PC-9 (cell line): ENCODE results near the gene GPATCH4. TPM values are rescaled to one million over a fixed set of nuclear protein-coding genes. Genes with fewer than 3 reads are reported as not detected.

ENCODE experiments used
- BruUV-seq: library from RNA; stranded (reverse); fragments of 400-500 nt; replicated peaks from 2 replicates; lab custom pipeline; 2021; lab: Mats Ljungman, UMichigan
- CTCF ChIA-PET: fragments of 300-600 bp; sonication (Branson Sonifier 250); formaldehyde crosslinking; loops from one replicate; lab custom pipeline; 2022; ENCODE audit warnings: antibody characterized with exemption; lab: Charles Lee
- POLR2A ChIA-PET: fragments of 300-600 bp; sonication (Branson Sonifier 250); formaldehyde crosslinking; loops from one replicate; lab custom pipeline; 2022; ENCODE audit warnings: antibody characterized with exemption; ENCODE audit not compliant: unreplicated experiment; lab: Charles Lee
- DNase-seq, 2 experiments: peaks; one replicate each; pipeline versions ENCODE4 v3.0.0 to v3.0.0-alpha.2; 2015 to 2022; ENCODE audit warnings: mixed read lengths in 1 of 2
- H2AFZ ChIP-seq: fragments of 200-600 bp; sonication (generic); 2 replicates; pipeline ENCODE4 v1.8.1; 2017; ENCODE audit warnings: antibody characterized with exemption
- H3F3A ChIP-seq: fragments of 200-600 bp; sonication (generic); 2 replicates; pipeline ENCODE4 v1.8.1; 2017; ENCODE audit warnings: antibody characterized with exemption, mild to moderate bottlenecking, low read depth; ENCODE audit not compliant: insufficient read depth
- H3K27ac ChIP-seq: fragments of 200-600 bp; sonication (generic); 2 replicates; pipeline ENCODE4 v1.6.1; 2016; ENCODE audit warnings: mixed run types
- H3K27me3 ChIP-seq: fragments of 200-600 bp; sonication (generic); 2 replicates; pipeline ENCODE4 v1.6.1; 2016; ENCODE audit warnings: low read depth, mixed run types; ENCODE audit not compliant: insufficient read depth
- H3K36me3 ChIP-seq: fragments of 200-600 bp; sonication (generic); 2 replicates; pipeline ENCODE4 v1.6.1; 2016; ENCODE audit warnings: low read depth, mixed run types
- H3K4me1 ChIP-seq: fragments of 200-600 bp; sonication (generic); replicated peaks from 2 replicates; pipeline ENCODE4 v1.6.1; 2016; ENCODE audit warnings: mixed run types; ENCODE audit not compliant: insufficient read depth
- H3K4me2 ChIP-seq: fragments of 200-600 bp; sonication (generic); 2 replicates; pipeline ENCODE4 v1.6.1; 2017; ENCODE audit warnings: mixed run types
- H3K4me3 ChIP-seq: fragments of 200-600 bp; sonication (generic); 2 replicates; pipeline ENCODE4 v1.6.1; 2016; ENCODE audit warnings: mixed run types
- H3K79me2 ChIP-seq: fragments of 200-600 bp; sonication (generic); 2 replicates; pipeline ENCODE4 v1.6.1; 2017; ENCODE audit warnings: low read depth, mixed run types
- H3K9me2 ChIP-seq: fragments of 200-600 bp; sonication (generic); 2 replicates; pipeline ENCODE4 v1.8.1; 2017; ENCODE audit warnings: mild to moderate bottlenecking; ENCODE audit not compliant: insufficient read depth
- H3K9me3 ChIP-seq: fragments of 200-600 bp; sonication (generic); 2 replicates; pipeline ENCODE4 v1.8.1; 2016; ENCODE audit warnings: low read depth; ENCODE audit not compliant: insufficient read depth
- H4K20me1 ChIP-seq: fragments of 200-600 bp; sonication (generic); 2 replicates; pipeline ENCODE4 v1.8.1; 2017; ENCODE audit not compliant: insufficient read depth
- CTCF ChIP-seq: fragments of 200-600 bp; sonication (generic); conservative IDR thresholded peaks from 2 replicates; pipeline ENCODE4 v1.6.1; 2017; ENCODE audit warnings: mixed run types, antibody characterized with exemption, mild to moderate bottlenecking, moderate library complexity
- EZH2 ChIP-seq: fragments of 200-600 bp; sonication (generic); IDR thresholded peaks from 2 replicates; pipeline ENCODE4 v1.8.0; 2017; ENCODE audit warnings: antibody characterized with exemption, low read depth
- intact Hi-C: fragments of 100-400 bp; cut with micrococcal nuclease; formaldehyde crosslinking; loops from one replicate; pipeline ENCODE4 v1.10.0; 2022; ENCODE audit not compliant: unreplicated experiment
- total RNA-seq: library from RNA; stranded (reverse); gene quantifications from 2 replicates; pipeline ENCODE4 v1.2.3, GENCODE V29; 2021

GPATCH4 gene
- total RNA-seq, 1 experiment from 2014 or later: 17.5 TPM

DNA sequence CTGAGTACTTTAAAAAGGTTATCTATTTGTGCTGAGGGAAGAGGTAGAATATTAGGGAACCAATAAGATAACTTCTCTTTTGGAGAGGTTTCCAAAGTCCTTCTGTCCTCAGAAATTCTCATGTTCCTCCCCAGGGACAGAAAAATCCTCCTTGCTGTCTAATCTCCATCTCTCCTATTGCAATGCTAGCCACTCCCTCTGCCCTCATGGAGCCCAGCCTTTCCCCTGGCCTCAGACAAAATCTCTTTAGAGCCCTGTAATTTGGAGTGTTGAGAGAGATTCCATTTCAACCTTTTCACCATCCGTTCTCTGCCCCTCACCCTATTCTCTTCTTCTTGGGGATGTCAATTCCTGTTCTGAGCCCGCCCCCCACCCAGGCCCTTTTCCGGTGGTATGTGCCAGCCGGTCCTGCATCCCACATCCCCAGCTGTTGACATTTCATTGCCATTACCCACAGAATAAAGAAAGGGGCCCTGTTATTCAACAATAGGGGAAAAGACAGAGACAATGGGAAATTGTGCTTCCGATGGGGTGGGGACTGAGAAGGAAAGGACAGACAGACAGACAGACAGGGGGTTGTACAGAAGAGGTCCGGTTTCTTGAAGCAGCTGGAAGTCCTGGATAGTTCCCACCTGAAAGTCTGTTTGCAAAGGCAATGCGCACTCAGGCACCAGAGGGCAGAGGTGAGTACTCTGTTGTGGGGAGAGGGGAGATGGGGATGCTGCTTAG, 17.7 kb upstream of the GPATCH4 start, which contains the start of gene HAPLN2:
Gene HAPLN2 (plus strand): TSS at position 563 of the 729 bp plus-strand sequence. CDS start 4,076 bp downstream, outside the sequence.
- no peaks in the 10 kb centered on the region; the same call in 1 of the 2 replicates for H4K20me1 ChIP-seq
- H3K27ac ChIP-seq: no peak within 1 kb of the TSS
- no peaks in the 10 kb centered on the region for H3K36me3 ChIP-seq
- POLR2A ChIA-PET: no interaction called here
- no peaks in the 10 kb centered on the region for H3K79me2 ChIP-seq
- CTCF ChIA-PET: no interaction called here
- peaks cover 41% of the 10 kb centered on the region for H3K27me3 ChIP-seq
- TF ChIP-seq EZH2 (no peak), CTCF (peak; percentile 64)
- no peak within 1 kb of the TSS for H3K4me2 ChIP-seq
- no peak for DNase-seq
- no TSS peak for BruUV-seq
- H3K4me3 ChIP-seq: no peak within 1 kb of the TSS
- intact Hi-C loops: no loop called here
- H3K9me3 ChIP-seq: no peaks in the 10 kb centered on the region
- no peaks in the 10 kb centered on the region for H3K9me2 ChIP-seq
- H3K4me1 ChIP-seq: peaks cover 22% of the 10 kb centered on the region
- H2AFZ ChIP-seq: no peak within 1 kb of the TSS
- H3F3A ChIP-seq: peaks cover 16% of the 10 kb centered on the region; the same call in 1 of the 2 replicates

GRCh38 chr1:156616463-156616862, 15.2 kb upstream of the GPATCH4 start:
- ChIA-PET CTCF (no interaction called here), POLR2A (no interaction called here)
- Histone ChIP-seq H3K4me1 (peaks cover 8% of the 10 kb centered on the region), H3K36me3 (no peaks in the 10 kb centered on the region), H3K27ac (no peak overlapping the region), H3K9me3 (no peaks in the 10 kb centered on the region), H4K20me1 (no peaks in the 10 kb centered on the region; the same call in 1 of the 2 replicates), H3K4me3 (no peak overlapping the region), H2AFZ (peak overlapping the region; percentile 35; the same call in 1 of the 2 replicates), H3K4me2 (peak overlapping the region; percentile 46), H3K9me2 (no peaks in the 10 kb centered on the region), H3K27me3 (peaks cover 57% of the 10 kb centered on the region), H3F3A (0 out of 2 replicates have a peak, but pooled peaks cover 9% of the 10 kb centered on the region), H3K79me2 (no peaks in the 10 kb centered on the region)
- BruUV-seq: no TSS peak
- intact Hi-C loops: no loop called here
- TF ChIP-seq EZH2 (no peak), CTCF (no peak)
- DNase-seq: no peak

DNA sequence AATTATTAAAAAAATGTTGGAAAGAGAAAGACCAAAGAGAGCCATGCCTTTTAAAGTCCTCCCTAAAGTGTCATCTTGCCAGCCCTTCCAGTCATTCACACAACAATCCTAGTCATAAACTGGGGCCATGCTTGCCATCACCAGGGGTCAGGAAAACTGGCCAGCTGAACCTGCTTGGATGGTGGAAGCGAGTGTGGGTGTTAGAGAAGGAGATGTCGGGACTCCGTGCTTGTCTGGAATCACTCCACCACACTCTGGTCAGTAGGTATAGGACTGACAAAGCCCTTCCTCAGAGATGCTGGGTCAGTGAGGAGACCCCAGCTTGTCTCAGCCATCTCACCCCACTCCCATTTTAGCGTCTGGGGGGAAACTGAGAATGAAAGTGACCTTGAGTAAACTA, 14.7 kb upstream of the GPATCH4 start:
- intact Hi-C loops: no loop called here
- peak overlapping the region; percentile 46 for H3K4me2 ChIP-seq
- peak overlapping the region; percentile 35; the same call in 1 of the 2 replicates for H2AFZ ChIP-seq
- H3K27ac ChIP-seq: no peak overlapping the region
- peaks cover 57% of the 10 kb centered on the region for H3K27me3 ChIP-seq
- no peaks in the 10 kb centered on the region for H3K36me3 ChIP-seq
- no peak for TF ChIP-seq EZH2
- no peak for TF ChIP-seq CTCF
- no peaks in the 10 kb centered on the region; the same call in 1 of the 2 replicates for H4K20me1 ChIP-seq
- CTCF ChIA-PET: interaction anchor here (0.7 kb wide), 1 partner anchor 376 kb away, joined by 3 read pairs; no protein-coding TSS in a partner anchor
- no peak overlapping the region for H3K4me3 ChIP-seq
- H3K79me2 ChIP-seq: no peaks in the 10 kb centered on the region
- 0 out of 2 replicates have a peak, but pooled peaks cover 9% of the 10 kb centered on the region for H3F3A ChIP-seq
- no TSS peak for BruUV-seq
- POLR2A ChIA-PET: no interaction called here
- H3K9me3 ChIP-seq: no peaks in the 10 kb centered on the region
- peaks cover 8% of the 10 kb centered on the region for H3K4me1 ChIP-seq
- no peak for DNase-seq
- H3K9me2 ChIP-seq: no peaks in the 10 kb centered on the region
